NB4 (cell line): Measurements from ENCODE around the gene CPEB3.

ENCODE experiments used
- DNase-seq: peaks from one replicate; pipeline ENCODE4 v3.0.0; 2010; ENCODE audit warnings: low read depth
- H3K4me3 ChIP-seq: one replicate; pipeline ENCODE4 v1.5.1; 2011; ENCODE audit warnings: mild to moderate bottlenecking, low read depth, low read length, moderate library complexity
- CTCF ChIP-seq: IDR thresholded peaks from one replicate; pipeline ENCODE4 v1.5.1; 2012; ENCODE audit warnings: low read depth, low read length
- MAX ChIP-seq: IDR thresholded peaks from 2 replicates; pipeline ENCODE4 v1.6.1; 2011; ENCODE audit warnings: low read depth, low read length
- MYC ChIP-seq: IDR thresholded peaks from 2 replicates; pipeline ENCODE4 v1.6.1; 2011; ENCODE audit warnings: low read depth, low read length
- POLR2A ChIP-seq: IDR thresholded peaks from 2 replicates; pipeline ENCODE4 v1.6.1; 2011; ENCODE audit warnings: mild to moderate bottlenecking; ENCODE audit not compliant: insufficient read length; ENCODE audit errors: extremely low read depth

CPEB3 gene

GRCh38 chr10:92278996-92279696 is 11.7 kb downstream of the CPEB3 start:
- DNase-seq: no peak
- H3K4me3 ChIP-seq: no peak overlapping the region
- TF ChIP-seq CTCF: no peak
- TF ChIP-seq MAX: no peak
- no peak for TF ChIP-seq MYC
- no peak for TF ChIP-seq POLR2A

- no peak overlapping the region for H3K4me3 ChIP-seq
- no peak for DNase-seq
- TF ChIP-seq POLR2A: no peak
These were observed 16.8 kb downstream of the CPEB3 start for GRCh38 chr10:92274071-92274470.

GRCh38 chr10:92268748-92269147 is 22.1 kb downstream of the CPEB3 start:
- TF ChIP-seq MYC (no peak), POLR2A (no peak), MAX (no peak), CTCF (no peak)
- peak; percentile 65 for DNase-seq
- H3K4me3 ChIP-seq: no peak overlapping the region

GRCh38 chr10:92267343-92267742 is 23.5 kb downstream of the CPEB3 start:
- TF ChIP-seq MYC: no peak
- no peak for TF ChIP-seq MAX
- no peak for TF ChIP-seq CTCF
- no peak for TF ChIP-seq POLR2A
- no peak overlapping the region for H3K4me3 ChIP-seq
- no peak for DNase-seq

GRCh38 chr10:92265687-92266258 is 25.1 kb downstream of the CPEB3 start:
- DNase-seq: no peak
- no peak overlapping the region for H3K4me3 ChIP-seq
- TF ChIP-seq POLR2A: no peak
- no peak for TF ChIP-seq MAX
- no peak for TF ChIP-seq MYC
- TF ChIP-seq CTCF: no peak

GRCh38 chr10:92264249-92264648 is 26.6 kb downstream of the CPEB3 start:
- H3K4me3 ChIP-seq: no peak overlapping the region
- no peak for DNase-seq
- TF ChIP-seq CTCF (no peak), MAX (no peak), POLR2A (no peak), MYC (no peak)
